Neural crest cell (in vitro differentiated cells): ENCODE data around the gene EFCAB13. TPM values are rescaled to one million over a fixed set of nuclear protein-coding genes. Genes with fewer than 3 reads are reported as not detected.
"Not testable (repeated sequence)": the region's sequence is repeated elsewhere in the genome, so short reads cannot be mapped to it uniquely, and the experiment has no call there.

Experiments
- DNase-seq: peaks from one replicate; pipeline ENCODE4 v3.0.0; 2021; ENCODE audit warnings: low read depth, mixed read lengths, low spot score
- H3K27ac Mint-ChIP-seq: one replicate; pipeline ENCODE4 v1.8.0; 2021; ENCODE audit warnings: mild to moderate bottlenecking, mixed read lengths; ENCODE audit not compliant: unreplicated experiment
- H3K27me3 Mint-ChIP-seq: 2 replicates; pipeline ENCODE4 v1.8.0; 2021; ENCODE audit warnings: low read depth, mild to moderate bottlenecking, mixed read lengths
- H3K36me3 Mint-ChIP-seq: 2 replicates; pipeline ENCODE4 v1.8.0; 2021; ENCODE audit warnings: low read depth, mild to moderate bottlenecking, mixed read lengths
- H3K4me1 Mint-ChIP-seq: 2 replicates; pipeline ENCODE4 v1.8.0; 2021; ENCODE audit warnings: mixed read lengths
- H3K4me3 Mint-ChIP-seq: one replicate; pipeline ENCODE4 v1.8.0; 2021; ENCODE audit warnings: mild to moderate bottlenecking, mixed read lengths
- H3K9me3 Mint-ChIP-seq: 2 replicates; pipeline ENCODE4 v1.8.0; 2021; ENCODE audit warnings: mixed read lengths
- total RNA-seq: library from RNA; stranded (reverse); gene quantifications from 2 replicates; pipeline ENCODE4 v1.2.1, GENCODE V29; 2021
- TF ChIP-seq, protein P1 (sequence below): fragments of 200-600 bp; sonication (generic); conservative IDR thresholded peaks from 2 replicates; pipeline ENCODE4 v1.5.0; 2021; ENCODE audit warnings: antibody characterized with exemption, mild to moderate bottlenecking

The EFCAB13 gene
- total RNA-seq, 1 donor from 2014 or later: 2.2 TPM

DNA sequence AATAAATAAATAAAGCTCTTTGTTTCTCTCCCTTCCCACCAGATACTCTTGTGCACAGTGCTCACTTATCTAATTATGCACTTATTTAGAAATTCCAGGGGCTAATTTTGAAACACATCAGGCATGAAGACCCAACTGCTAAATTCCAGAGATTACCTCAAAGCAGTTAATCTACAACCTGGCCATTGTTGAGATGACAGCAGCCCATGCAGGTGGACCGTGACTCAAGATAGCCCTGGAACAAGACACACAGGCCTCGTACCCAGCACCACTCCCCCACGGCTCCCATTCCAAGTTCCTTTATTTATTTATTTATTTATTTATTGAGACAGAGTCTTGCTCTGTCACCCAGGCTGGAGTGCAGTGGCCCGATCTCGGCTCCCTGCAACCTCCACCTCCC, 147.1 kb downstream of the EFCAB13 start:
- Mint-ChIP-seq H3K4me3 (no peak overlapping the region), H3K9me3 (no peaks in the 10 kb centered on the region), H3K4me1 (no peaks in the 10 kb centered on the region), H3K27me3 (no peaks in the 10 kb centered on the region), H3K27ac (no peak overlapping the region), H3K36me3 (peaks cover 2% of the 10 kb centered on the region)
- DNase-seq: no peak
- TF ChIP-seq, protein P1, sequence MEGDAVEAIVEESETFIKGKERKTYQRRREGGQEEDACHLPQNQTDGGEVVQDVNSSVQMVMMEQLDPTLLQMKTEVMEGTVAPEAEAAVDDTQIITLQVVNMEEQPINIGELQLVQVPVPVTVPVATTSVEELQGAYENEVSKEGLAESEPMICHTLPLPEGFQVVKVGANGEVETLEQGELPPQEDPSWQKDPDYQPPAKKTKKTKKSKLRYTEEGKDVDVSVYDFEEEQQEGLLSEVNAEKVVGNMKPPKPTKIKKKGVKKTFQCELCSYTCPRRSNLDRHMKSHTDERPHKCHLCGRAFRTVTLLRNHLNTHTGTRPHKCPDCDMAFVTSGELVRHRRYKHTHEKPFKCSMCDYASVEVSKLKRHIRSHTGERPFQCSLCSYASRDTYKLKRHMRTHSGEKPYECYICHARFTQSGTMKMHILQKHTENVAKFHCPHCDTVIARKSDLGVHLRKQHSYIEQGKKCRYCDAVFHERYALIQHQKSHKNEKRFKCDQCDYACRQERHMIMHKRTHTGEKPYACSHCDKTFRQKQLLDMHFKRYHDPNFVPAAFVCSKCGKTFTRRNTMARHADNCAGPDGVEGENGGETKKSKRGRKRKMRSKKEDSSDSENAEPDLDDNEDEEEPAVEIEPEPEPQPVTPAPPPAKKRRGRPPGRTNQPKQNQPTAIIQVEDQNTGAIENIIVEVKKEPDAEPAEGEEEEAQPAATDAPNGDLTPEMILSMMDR: no peak

DNA sequence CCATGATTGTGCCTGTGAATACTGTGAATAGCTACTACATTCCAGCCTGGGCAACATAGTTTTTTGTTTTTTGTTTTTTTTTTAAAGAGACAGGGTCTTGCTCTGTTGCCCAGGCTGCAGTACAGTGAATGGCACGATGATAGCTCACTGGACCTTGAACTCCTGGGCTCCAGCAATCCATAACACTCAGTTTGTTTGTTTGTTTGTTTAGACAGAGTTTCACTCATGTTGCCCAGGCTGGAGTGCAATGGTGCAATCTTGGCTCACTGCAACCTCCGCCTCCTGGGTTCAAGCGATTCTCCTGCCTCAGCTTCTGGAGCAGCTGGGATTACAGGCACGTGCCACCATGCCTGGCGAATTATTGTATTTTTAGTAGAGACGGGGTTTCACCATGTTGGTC, 148.3 kb downstream of the EFCAB13 start:
- not testable (repeated sequence) for H3K9me3 Mint-ChIP-seq, H3K27ac Mint-ChIP-seq, H3K27me3 Mint-ChIP-seq, H3K36me3 Mint-ChIP-seq, H3K4me1 Mint-ChIP-seq, DNase-seq, H3K4me3 Mint-ChIP-seq

Other genes starting within 250 kb of the EFCAB13 start
- gene CDC27, start 134.7 kb upstream of the EFCAB13 start, total RNA-seq: 125 and 150 TPM in 2 replicates
- not detected in 2 replicates for gene MYL4, start 114.6 kb upstream of the EFCAB13 start, total RNA-seq
- gene ITGB3, start 70.1 kb upstream of the EFCAB13 start, total RNA-seq: 0.09 and 0.11 TPM in 2 replicates
- 136 and 138 TPM in 2 replicates for gene NPEPPS, start 207.2 kb downstream of the EFCAB13 start, total RNA-seq